OCI-M2 (cell line): ENCODE data around the gene EPHB1.
"Not testable (repeated sequence)": the region's sequence is repeated elsewhere in the genome, so short reads cannot be mapped to it uniquely, and the experiment has no call there.

Experiments
- DNase-seq: peaks from one replicate; lab custom pipeline; 2025; ENCODE audit not compliant: unreplicated experiment; lab: John Stamatoyannopoulos, UW

Gene EPHB1

DNA sequence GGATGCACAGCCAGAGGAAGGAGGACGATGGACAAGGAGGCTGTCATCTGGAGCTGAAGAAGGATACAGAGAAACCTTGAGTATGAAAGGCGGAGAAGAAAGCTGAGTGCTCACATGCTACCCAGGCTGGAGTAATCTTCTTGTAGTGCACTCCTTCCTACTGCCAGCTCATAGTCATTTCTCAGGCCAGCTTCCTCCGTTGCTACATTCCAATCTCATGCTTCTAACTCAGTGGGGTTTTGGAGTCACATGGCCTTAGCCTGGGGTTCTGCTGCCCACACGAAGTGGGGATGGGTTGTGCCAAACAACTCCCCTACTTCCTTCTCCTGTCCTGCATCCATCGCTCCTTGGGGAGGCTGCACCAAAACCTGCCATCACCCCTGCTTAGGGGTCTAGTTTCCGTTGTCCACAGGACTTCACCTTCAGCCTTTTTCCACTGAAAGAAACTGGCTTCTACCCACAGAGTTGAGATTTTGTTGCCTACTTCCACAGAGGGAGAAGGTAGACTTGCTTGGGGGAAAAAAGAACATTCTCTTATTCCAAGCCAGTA, 239.9 kb downstream of the EPHB1 start:
- DNase-seq = no peak

DNA sequence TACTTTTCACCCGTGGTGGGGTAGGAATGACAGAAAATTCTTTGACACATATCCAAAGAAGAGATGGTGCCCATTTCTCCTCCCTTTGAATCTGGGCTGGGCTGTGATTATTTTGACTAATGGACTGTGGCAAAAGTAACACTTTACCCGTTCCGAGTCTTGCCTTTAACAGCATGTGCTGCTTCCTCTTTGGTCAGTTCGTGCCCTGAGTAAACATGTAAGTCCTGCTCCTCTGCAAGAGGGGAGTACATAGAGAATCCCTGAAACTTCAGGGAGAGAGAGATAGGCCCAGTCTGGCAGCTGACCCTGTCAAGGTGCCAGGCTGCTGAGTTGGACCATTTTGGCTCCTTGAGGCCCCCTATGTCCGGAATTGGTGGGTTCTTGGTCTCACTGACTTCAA, 243.1 kb downstream of the EPHB1 start:
- no peak for DNase-seq

DNA sequence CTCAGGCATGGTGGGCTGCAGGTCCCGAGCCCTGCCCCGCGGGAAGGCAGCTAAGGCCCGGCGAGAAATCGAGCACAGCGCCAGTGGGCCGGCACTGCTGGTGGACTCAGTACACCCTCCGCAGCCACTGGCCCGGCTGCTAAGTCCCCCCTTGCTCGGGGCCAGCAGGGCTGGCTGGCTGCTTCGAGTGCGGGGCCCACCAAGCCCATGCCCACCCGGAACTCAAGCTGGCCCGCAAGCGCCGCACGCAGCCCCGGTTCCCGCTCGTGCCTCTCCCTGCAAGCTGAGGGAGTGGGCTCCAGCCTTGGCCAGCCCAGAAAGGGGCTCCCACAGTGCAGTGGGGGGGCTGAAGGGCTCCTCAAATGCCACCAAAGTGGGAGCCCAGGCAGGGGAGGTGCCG, 244.5 kb downstream of the EPHB1 start:
- DNase-seq = not testable (repeated sequence)

DNA sequence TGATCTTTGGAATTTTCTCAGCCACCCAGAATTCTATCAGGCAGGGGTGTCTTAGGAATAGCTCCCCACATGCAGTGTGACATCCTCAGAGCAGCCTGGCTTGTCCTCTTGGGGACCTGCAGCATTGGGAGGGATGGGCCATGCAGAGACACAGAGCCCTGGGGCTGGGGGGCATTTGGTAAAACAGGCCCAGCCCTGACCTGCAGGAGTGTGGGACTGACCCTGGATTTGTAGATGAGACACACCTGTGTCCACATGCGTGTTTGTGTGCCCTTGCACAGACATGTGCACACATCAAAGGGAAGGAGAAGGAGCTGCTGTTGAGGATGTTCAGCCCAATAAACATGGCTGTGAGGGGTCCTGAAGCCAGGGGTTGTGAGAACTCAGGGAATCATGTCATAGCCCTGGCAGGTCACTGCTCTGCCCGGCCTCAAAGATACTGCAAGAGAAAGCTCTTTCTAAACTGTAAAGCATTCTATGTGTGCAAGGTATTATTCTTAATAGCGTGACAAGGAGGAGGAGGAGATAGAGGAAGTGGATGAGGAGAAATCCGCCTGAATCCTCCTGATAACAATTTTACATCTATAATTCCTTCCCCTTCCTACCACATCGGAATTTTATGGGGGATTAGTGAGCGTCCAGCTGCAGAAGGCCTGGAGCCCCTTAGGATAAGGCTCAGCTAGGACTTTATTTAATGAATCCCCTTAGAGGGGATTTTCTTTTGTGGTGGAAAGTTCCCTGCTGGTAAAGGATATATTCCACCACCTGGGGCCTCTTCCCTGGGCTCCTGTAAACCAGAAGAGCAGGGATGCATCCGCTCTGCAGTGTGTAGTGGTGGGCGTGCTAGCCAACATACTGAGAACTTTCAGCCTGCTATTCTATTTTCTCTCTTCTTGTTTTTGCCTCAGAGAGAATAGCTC, 245.5 kb downstream of the EPHB1 start:
- DNase-seq = no peak

DNA sequence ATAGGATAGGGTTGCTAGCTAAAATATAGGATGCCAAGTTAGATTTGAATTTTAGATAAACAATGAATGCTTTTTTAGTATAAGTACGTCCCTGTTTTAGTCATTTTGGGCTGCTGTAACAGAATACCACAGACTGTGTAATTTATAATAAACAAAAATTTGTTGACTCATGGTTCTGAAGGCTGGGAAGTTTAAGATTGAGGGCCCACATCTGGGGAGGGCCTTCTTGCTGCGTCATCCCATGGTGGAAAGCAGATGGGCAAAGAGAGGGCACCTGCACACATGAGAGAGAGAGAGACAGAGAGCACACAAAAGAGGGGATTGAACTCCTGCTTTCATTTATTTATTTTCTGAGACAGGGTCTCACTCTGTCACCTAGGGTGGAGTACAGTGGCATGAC, 246.5 kb downstream of the EPHB1 start:
- no peak for DNase-seq

DNA sequence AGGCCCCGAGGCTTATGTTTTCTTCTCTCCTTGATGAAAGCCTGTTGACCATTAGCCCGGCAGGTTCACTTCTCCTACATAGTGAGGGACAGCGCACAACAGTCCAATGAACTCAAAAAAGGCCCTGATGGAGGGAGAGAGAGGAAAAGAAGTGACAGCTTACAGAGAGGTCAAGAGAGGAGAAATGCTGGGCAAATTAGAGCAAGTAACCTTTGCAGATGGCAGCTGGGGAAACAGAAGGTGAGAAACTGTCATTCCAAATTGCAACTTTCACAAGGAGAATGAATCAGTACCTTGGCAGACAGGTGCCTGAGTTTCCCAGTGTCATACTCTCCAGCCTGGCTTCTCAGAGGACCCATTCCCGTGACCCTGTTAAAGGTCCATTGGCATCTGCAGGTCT, 252.0 kb downstream of the EPHB1 start:
- DNase-seq = no peak

DNA sequence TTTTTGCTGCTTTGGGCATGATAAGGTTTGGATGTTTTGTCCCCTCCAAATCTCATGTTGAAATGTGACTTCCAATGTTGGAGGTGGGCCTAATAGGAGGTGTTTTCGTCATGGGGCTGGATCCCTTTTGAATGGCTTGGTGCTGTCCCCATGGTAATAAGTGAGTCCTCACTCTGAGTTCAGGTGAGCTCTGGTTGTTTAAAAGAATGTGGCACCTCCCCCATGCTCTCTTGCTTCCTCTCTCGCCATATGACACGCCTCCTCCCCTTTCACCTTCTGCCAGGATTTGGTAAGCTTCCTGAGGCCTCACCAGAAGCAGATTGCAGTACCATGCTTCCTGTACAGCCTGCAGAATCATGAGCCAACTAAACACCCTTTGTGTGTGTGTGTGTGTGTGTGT, 255.5 kb downstream of the EPHB1 start:
- no peak for DNase-seq

DNA sequence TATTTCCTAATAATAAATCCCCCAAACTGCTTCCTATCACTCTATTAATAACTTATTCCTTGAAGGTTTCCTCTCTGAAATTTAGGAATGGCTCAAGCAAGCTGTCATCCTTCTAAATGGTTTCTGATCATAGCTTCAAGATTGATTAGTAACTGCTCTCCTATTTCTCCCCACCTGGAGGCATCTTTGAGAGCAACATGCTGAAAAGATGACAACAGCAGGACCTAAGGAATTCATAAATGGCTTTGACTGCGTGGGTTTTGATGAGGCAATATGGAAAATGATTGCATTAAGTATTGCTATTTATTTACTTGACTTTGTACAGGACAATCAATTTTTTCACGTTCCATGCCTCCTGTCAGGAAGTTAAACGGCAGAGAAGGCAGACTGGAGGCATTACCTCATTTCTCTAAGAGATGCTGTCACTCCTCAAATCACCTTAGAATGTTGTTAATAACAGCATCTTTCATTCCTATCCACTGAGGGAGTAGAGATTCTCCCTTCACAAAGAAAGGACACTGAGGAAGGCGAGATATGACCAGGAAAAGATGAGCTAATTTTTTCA, 256.4 kb downstream of the EPHB1 start:
- no peak for DNase-seq

DNA sequence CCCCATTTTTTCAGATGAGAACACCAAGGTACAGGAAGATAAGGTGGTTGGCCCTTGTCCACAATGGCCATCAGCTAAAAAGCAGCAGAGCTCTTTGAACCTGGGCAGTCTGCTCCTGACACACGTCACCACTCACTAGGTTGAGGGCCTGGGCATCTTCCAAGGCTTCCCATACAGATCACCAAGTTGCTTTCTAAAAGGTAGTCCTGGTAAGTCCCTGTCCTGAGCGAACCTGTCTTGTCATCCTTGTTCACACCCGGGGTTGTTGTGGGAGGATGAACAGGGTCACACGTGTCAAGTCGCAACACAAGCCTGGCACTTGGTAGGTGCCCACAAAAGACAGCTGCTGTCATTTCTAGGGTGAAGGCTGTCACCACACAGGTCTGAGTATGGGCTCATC, 260.4 kb downstream of the EPHB1 start:
- DNase-seq = no peak

DNA sequence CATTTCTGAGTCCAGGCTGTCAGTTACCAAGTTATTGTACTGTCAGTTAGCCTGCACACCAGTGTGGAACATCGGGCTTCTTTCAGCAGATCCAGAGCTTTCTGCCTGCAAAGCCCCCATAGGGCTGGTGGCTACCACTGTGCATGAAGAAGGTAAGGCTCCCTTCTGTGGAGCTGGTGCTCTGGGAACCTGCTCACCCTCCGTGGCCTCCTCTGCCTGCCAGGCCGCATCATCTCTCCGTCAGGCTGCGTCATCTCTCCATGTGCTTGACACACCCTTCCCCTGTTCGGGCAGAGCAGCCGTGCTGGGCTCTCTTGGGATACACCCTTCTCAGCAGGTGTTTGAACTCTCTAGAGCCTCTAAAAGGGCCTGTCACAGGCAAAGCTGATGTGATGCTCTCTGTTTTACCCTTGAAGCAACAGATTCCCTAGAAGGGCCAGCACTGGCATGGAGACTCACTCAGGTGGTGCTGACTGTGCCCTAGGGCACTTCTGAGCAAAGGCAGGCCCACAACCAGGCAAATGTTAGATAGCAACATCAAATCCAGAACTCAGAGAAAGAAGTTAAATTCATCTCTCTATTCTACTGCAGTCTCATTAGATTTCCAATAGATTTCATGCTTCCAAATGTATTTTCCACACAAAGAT, 261.1 kb downstream of the EPHB1 start:
- no peak for DNase-seq

DNA sequence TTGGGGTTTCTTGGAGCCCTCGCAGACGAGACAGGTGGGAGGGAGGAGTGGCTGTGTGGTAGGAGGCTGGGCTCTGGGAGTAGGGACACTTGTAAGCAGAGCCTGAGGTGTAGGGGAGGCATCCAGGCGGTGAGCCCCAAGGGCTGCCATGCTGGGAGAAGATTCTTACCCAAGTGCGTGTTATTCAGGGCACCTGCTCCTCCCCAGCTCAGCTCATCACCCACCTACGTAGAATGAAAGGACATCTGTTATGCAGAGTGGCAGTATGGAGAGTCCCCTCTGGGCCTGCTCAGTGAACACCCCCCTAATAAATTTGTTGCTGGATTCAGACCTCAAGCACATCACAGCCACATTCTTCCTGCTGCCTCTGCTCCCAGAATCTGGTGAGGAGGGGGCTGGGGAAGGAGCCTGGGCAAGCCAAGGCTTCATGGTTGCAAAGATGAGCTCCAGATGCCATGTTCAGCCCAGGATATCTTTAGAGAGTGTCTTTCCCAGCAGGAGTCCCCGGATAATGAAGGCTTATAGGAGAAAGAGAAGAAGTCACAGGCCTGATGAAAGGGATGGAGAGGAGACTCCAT, 261.8 kb downstream of the EPHB1 start:
- no peak for DNase-seq

DNA sequence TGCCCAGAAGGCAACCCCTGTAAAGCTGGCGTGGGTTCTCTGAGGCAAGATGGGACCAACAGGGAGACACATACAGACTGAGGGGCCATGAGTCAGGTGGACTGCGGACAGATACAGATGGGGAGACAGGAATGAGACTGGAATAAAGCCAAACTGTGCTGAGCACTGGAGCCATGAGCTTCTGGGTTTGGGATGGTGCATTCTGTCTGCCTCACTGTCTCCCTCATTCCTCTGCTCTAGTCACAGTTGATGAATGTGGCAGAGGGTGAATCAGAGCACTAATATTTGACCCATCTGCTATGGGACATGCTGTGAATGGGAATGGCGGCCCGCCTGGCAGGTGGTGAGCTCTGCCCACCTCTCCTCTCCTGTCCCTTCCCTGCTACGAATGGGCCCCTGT, 262.9 kb downstream of the EPHB1 start:
- no peak for DNase-seq

DNA sequence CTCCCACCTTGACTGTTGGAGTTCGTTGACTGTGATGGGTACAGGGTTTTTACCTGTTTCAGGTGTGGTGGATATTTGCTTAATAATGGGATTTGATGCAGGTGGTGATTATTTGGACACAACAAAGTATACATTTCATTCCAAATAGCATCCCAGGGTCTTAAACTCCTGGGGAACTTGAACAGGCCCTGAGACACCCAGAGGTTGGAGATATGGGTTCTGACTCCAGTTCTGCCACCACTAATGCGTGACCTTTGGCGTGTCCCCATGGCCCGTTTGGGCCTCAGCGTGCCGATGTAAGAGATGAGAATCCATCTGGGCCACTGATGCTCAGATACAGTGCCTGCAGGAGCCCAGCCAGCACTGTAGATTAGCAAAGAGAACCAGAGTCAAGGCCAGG, 264.5 kb downstream of the EPHB1 start:
- DNase-seq = no peak

DNA sequence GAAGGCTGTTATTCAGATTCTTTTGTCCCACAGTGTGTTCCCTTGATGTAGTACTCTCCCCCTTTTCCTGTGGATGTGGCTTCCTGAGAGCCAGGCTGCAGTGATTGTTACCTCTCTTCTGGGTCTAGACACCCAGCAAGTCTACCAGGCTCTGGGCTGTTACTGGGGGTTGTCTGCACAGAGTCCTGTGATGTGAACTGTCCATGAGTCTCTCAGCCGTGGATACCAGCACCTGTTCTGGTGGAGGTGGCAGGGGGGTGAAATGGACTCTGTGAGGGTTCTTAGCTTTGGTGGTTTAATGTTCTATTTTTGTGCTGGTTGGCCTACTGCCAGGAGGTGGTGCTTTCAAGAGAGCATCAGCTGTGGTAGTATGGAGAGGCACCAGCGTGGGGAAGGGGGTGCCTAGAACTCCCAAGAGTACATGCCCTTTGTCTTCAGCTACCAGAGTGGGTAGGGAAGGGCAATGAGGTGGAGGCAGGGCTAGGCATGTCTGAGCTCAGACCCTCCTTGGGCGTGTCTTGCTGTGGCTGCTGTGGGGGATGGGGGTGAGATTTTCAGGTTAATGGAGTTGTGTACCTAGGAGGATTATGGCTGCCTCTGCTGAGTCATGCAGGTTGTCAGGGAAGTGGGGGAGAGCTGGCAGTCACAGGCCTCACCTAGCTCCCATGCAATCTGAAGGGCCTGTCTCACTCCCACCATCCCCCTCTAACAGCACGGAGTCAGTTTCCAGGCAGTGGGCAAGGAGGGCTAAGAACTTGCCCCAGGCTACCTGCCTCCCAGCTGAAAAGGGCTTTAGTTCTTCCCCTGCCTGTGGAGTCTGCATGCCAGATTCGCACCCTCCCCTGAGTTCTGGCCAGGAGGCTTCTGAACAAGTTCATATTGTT, 272.0 kb downstream of the EPHB1 start:
- not testable (repeated sequence) for DNase-seq

DNA sequence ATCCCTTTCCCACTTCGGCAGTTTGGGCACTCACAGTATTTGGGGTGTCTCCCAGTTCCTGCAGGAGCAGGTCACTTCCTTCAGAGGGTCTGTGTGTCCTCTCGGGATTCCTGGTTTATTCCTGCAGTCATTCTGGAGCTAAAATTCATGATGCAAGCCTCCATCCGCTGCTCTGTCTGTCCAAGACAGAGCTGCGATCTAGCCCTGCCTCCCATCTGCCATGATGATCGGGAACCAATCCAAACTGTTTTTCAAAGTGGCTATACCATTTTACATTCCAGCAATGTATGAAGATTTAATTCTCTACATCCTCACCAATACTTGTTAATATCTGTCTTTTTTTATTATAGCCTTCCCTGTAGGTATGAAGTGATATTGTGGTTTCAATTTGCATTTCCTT, 273.0 kb downstream of the EPHB1 start:
- no peak for DNase-seq

DNA sequence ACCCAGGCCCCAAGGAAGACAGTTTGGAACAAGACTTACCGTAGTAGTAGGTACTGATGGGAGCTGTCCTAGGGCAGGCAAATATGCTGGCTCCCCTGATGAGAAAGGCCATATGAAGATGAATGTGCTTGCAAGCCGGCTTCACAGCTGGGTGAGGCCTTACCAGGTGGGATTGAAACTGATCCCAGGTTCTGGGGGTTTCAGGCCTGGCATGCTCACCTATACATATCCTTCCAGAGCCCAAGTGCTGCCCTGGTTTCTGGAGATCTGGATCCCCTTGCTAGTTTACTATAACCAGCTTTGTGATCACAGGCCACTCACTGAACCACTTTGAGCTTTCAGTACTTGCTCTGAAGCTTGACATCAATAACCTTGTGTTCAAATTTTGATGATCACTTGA, 274.3 kb downstream of the EPHB1 start:
- DNase-seq = no peak

DNA sequence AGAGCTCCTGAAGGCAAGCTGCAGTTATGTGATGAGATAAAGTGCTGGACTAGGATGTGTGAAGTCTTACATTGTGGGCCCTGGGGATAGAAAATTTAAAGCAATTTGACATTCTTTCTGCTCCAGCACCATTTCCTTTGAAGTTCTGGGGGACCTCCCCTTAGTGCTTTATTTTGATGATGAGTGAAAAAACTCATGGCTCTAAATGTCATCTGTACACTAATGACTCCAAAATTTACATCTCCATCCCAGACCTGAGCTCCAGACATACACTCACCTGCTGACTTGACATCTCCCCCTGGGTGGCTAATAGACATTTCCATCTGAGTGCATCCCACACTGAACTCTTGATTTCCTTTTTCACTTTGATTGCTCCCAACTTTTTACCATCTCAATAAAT, 276.4 kb downstream of the EPHB1 start:
- no peak for DNase-seq

DNA sequence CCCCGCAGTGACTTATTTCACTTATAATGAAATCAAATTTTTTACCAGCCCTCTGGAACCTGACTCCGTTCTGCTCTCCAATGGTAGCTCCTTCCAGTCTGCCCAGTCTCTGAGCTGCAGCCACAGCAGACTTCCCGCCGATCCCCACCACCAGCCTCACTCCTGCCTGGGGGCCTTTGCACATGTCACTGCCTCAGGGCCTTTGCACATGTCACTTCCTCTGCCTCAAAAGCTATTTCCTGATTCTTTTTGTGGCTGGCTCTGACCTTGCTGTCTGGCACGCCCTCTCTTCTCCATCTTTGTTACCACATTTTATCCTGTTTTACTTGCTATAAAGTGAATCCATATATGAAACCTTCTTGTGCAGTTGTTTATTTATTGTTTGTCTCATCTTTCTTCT, 277.4 kb downstream of the EPHB1 start:
- no peak for DNase-seq

DNA sequence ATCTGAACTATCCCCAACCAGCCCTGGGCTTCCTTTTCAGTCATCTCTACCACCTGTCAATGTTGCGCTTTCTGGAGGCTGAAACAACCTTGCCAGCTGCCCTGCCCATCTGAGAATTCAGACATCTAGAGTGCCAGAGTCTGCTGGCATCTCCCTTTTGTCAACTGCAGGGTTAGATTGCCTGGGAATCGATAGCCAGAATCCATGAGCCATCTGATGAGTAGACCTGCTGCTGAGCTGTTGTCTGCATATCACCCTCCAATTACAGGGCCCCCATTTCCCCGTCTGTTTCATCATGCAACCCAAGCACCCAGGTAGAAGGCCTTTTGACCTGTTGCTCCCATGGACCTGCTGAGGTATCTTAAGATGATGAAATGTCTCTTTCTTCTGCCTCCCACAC, 280.1 kb downstream of the EPHB1 start:
- DNase-seq = no peak

DNA sequence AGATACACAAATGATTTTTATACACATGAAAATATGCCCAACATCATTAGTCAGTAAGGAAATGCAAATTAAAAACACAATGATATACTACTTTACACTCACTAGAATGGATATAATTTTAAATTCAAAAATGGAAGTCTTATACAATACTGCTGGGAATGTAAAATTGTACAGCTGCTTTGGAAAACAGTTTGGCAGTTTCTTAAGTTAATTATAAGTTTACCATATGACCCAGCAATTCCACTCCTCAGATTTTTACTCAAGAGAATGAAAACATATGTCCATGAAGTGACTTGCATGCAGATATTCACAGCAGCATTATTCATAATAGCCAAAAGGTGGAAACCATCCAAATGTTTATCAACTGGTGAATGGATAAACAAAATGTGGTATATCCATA, 281.3 kb downstream of the EPHB1 start:
- no peak for DNase-seq

DNA sequence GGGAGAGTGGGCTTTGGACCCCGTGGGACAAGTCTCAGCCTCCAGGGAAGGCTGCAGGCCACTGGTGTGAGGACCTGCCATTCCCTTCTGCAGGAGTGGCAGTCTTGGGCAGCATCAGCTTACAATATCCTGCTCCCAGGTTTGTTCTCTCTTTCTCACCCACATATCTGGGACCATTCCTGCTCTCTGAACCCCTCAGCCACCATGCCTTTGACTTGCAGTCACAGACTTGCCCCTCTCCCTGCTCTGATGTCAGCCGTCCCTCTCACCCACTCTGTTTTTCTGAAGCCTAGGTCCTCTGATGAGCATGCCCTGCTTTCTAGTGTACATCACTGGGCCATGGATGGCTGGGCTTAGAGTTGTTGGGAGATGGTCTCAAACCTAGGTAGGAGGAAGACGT, 282.1 kb downstream of the EPHB1 start:
- no peak for DNase-seq
